Heart left ventricle (tissue), 13 donors: ENCODE measurements around the gene CAMKMT.

Experiments used
- CTCF ChIP-seq, 12 donors: fragments of 200-600 bp; sonication (generic) in 4 of 12; IDR thresholded peaks; one replicate each; pipeline versions ENCODE4 v1.5.0 to v1.8.0; 2018 to 2022; ENCODE audit warnings: antibody characterized with exemption in 12 of 12, mild to moderate bottlenecking in 5 of 12
- POLR2A ChIP-seq, 2 donors: fragments of 450-650 bp; IDR thresholded peaks; one replicate each; pipeline ENCODE4 v1.6.1; 2017; ENCODE audit warnings: antibody characterized with exemption in 2 of 2, mild to moderate bottlenecking in 2 of 2, moderate library complexity in 2 of 2
- donor health status: ischemic (EF 13 %, LVEDD 7.1; RV severe dilation, severe dysfunction).
- donor health status: DM: no; HTN: yes; CAD: no.
- donor health status: DM: no; HTN: no; CAD: no.
- donor health status: ischemic (EF 25% LVEDD 6.9; RV normal size, moderate dysfunction).
- donor health status: ischemic (EF 25% LVEDD 5.7; RV mildly dilated, moderate dysfunction).
- donor health status: ischemic (EF 35%, LVEDD 5.7; RV mildly dilated, moderate dysfunction).
- donor health status: nonischemic (EF 11% LVEDD 7.7; RV severe dilation, severe dysfunction).
- donor health status: DM: yes; HTN: yes; CAD: no.
- donor health status: PGD.
- donor health status: ischemic (EF 29% LVEDD 5.4; RV normal size, mild dysfunction).
- donor health status: nonischemic (EF 23%, LVEDD 6.1; RV moderate dilation, normal function).

GRCh38 chr2:44746856-44747615 is 385.3 kb downstream of the CAMKMT start:
- TF ChIP-seq CTCF (IDR thresholded peaks at IDR 0.05) = no peak
- no peak for TF ChIP-seq POLR2A (IDR thresholded peaks at IDR 0.05)
